ENCODE measurements around the gene SNTA1. TPM values are rescaled to one million over a fixed set of nuclear protein-coding genes. Genes with fewer than 3 reads are reported as not detected.

The SNTA1 gene
- total and polyA plus RNA-seq, 2 of the 13 experiments (the other 11 are each of a cell fraction or from before 2014, with no cell fraction given), result 16.4 to 18.3 TPM

- TF ChIP-seq, protein P1, sequence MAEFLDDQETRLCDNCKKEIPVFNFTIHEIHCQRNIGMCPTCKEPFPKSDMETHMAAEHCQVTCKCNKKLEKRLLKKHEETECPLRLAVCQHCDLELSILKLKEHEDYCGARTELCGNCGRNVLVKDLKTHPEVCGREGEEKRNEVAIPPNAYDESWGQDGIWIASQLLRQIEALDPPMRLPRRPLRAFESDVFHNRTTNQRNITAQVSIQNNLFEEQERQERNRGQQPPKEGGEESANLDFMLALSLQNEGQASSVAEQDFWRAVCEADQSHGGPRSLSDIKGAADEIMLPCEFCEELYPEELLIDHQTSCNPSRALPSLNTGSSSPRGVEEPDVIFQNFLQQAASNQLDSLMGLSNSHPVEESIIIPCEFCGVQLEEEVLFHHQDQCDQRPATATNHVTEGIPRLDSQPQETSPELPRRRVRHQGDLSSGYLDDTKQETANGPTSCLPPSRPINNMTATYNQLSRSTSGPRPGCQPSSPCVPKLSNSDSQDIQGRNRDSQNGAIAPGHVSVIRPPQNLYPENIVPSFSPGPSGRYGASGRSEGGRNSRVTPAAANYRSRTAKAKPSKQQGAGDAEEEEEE (CRISPR knock-in tag; IDR thresholded peaks at IDR 0.05; ENCODE audit: borderline replicate concordance), result no peak
- TF ChIP-seq NBN (conservative IDR thresholded peaks at IDR 0.05) (no peak), ZNF557 (CRISPR knock-in tag; IDR thresholded peaks at IDR 0.05) (no peak), ATM (IDR thresholded peaks at IDR 0.05; ENCODE audit: borderline replicate concordance) (no peak), AGO1 (IDR thresholded peaks at IDR 0.05; ENCODE audit: low read depth, low read length, poor library complexity, severe bottlenecking) (no peak), ZNF549 (CRISPR knock-in tag; IDR thresholded peaks at IDR 0.05) (no peak), EZH2 (conservative IDR thresholded peaks at IDR 0.05; ENCODE audit: low read depth, low read length) (no peak), KLF13 (CRISPR knock-in tag; IDR thresholded peaks at IDR 0.05) (no peak), NFE2 (CRISPR knock-in tag; IDR thresholded peaks at IDR 0.05) (no peak; the same call in 1 of the 2 replicates), JUND (CRISPR knock-in tag; IDR thresholded peaks at IDR 0.05) (peak; percentile 99), ZNF550 (CRISPR knock-in tag; IDR thresholded peaks at IDR 0.05; ENCODE audit: borderline replicate concordance) (no peak), DMAP1 (CRISPR knock-in tag; IDR thresholded peaks at IDR 0.05) (peak; percentile 76), MYC (CRISPR knock-in tag; IDR thresholded peaks at IDR 0.05; ENCODE audit: borderline replicate concordance) (peak; percentile 88), MTA1 (CRISPR knock-in tag; IDR thresholded peaks at IDR 0.05; ENCODE audit: borderline replicate concordance) (peak; percentile 91), GPBP1L1 (CRISPR knock-in tag; IDR thresholded peaks at IDR 0.05) (no peak), ZNF775 (CRISPR knock-in tag; IDR thresholded peaks at IDR 0.05; ENCODE audit: borderline replicate concordance) (no peak), ZFP90 (CRISPR knock-in tag; IDR thresholded peaks at IDR 0.05; ENCODE audit: borderline replicate concordance) (no peak), TGIF2 (CRISPR knock-in tag; IDR thresholded peaks at IDR 0.05) (peak; percentile 70; the same call in 1 of the 2 replicates), ZNF652 (CRISPR knock-in tag; IDR thresholded peaks at IDR 0.05; ENCODE audit: borderline replicate concordance, low read depth) (peak; percentile 52; the same call in 1 of the 2 replicates), PRMT3 (CRISPR knock-in tag; IDR thresholded peaks at IDR 0.05; ENCODE audit: borderline replicate concordance, low read depth) (no peak), TERF1 (CRISPR knock-in tag; IDR thresholded peaks at IDR 0.05) (no peak), NFYC (CRISPR knock-in tag; IDR thresholded peaks at IDR 0.05) (peak; percentile 44)
- TF ChIP-seq, protein P2, sequence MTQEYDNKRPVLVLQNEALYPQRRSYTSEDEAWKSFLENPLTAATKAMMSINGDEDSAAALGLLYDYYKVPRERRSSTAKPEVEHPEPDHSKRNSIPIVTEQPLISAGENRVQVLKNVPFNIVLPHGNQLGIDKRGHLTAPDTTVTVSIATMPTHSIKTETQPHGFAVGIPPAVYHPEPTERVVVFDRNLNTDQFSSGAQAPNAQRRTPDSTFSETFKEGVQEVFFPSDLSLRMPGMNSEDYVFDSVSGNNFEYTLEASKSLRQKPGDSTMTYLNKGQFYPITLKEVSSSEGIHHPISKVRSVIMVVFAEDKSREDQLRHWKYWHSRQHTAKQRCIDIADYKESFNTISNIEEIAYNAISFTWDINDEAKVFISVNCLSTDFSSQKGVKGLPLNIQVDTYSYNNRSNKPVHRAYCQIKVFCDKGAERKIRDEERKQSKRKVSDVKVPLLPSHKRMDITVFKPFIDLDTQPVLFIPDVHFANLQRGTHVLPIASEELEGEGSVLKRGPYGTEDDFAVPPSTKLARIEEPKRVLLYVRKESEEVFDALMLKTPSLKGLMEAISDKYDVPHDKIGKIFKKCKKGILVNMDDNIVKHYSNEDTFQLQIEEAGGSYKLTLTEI (CRISPR knock-in tag; conservative IDR thresholded peaks at IDR 0.05), result no peak
Observed at GRCh38 chr20:33373735-33374605, 69.6 kb downstream of the SNTA1 start (continued).
